ENCODE results near the gene ZNF576.

Gene ZNF576

GRCh38 chr19:43636121-43636683, 39.8 kb downstream of the ZNF576 start:
- H3K27me3 ChIP-seq (ENCODE audit: low read length), result no peaks in the 10 kb centered on the region
- H3K4me2 ChIP-seq (ENCODE audit: low read depth, low read length, poor library complexity, severe bottlenecking), result no peak overlapping the region

GRCh38 chr19:43638214-43638994, 42.0 kb downstream of the ZNF576 start:
- Histone ChIP-seq H4K20me1 (ENCODE audit: low read depth, low read length) (no peaks in the 10 kb centered on the region), H3K36me3 (ENCODE audit: low read length) (no peaks in the 10 kb centered on the region), H2AFZ (ENCODE audit: low read depth, low read length, severe bottlenecking) (no peak overlapping the region), H3F3A (ENCODE audit: insufficient read depth) (no peaks in the 10 kb centered on the region), H3K9me3 (ENCODE audit: insufficient read depth, low read length) (no peaks in the 10 kb centered on the region), H3K9ac (ENCODE audit: low read length) (no peak overlapping the region), H3K27ac (ENCODE audit: low read depth, low read length) (no peak overlapping the region), H3K79me2 (ENCODE audit: insufficient read depth, low read length) (no peaks in the 10 kb centered on the region), H3K27me3 (ENCODE audit: low read length) (no peaks in the 10 kb centered on the region), H3K4me2 (ENCODE audit: low read depth, low read length, poor library complexity, severe bottlenecking) (no peak overlapping the region), H3K4me3 (ENCODE audit: insufficient read depth, low read length, poor library complexity, severe bottlenecking) (no peak overlapping the region), H3K9me2 (replicated peaks; ENCODE audit: insufficient read depth, low read length) (no peaks in the 10 kb centered on the region)
- TF ChIP-seq CTCF (IDR thresholded peaks at IDR 0.05; ENCODE audit: insufficient read depth, low read length, poor library complexity, severe bottlenecking) (no peak), EZH2phosphoT487 (conservative IDR thresholded peaks at IDR 0.05; ENCODE audit: low read length) (no peak)

More at GRCh38 chr19:43636121-43636683, 39.8 kb downstream of the ZNF576 start:
- Histone ChIP-seq H3K36me3 (ENCODE audit: low read length) (no peaks in the 10 kb centered on the region), H4K20me1 (ENCODE audit: low read depth, low read length) (no peaks in the 10 kb centered on the region), H2AFZ (ENCODE audit: low read depth, low read length, severe bottlenecking) (no peak overlapping the region), H3K4me3 (ENCODE audit: insufficient read depth, low read length, poor library complexity, severe bottlenecking) (no peak overlapping the region), H3K9me3 (ENCODE audit: insufficient read depth, low read length) (no peaks in the 10 kb centered on the region), H3K79me2 (ENCODE audit: insufficient read depth, low read length) (no peaks in the 10 kb centered on the region), H3K9me2 (replicated peaks; ENCODE audit: insufficient read depth, low read length) (no peaks in the 10 kb centered on the region), H3K27ac (ENCODE audit: low read depth, low read length) (no peak overlapping the region), H3F3A (ENCODE audit: insufficient read depth) (no peaks in the 10 kb centered on the region), H3K9ac (ENCODE audit: low read length) (no peak overlapping the region)
- TF ChIP-seq EZH2phosphoT487 (conservative IDR thresholded peaks at IDR 0.05; ENCODE audit: low read length) (no peak), CTCF (IDR thresholded peaks at IDR 0.05; ENCODE audit: insufficient read depth, low read length, poor library complexity, severe bottlenecking) (no peak)

- Histone ChIP-seq H3K9me2 (replicated peaks; ENCODE audit: insufficient read depth, low read length) (no peaks in the 10 kb centered on the region), H3K36me3 (ENCODE audit: low read length) (no peaks in the 10 kb centered on the region), H3F3A (ENCODE audit: insufficient read depth) (no peaks in the 10 kb centered on the region), H4K20me1 (ENCODE audit: low read depth, low read length) (no peaks in the 10 kb centered on the region), H3K27ac (ENCODE audit: low read depth, low read length) (no peak overlapping the region), H3K9me3 (ENCODE audit: insufficient read depth, low read length) (no peaks in the 10 kb centered on the region), H2AFZ (ENCODE audit: low read depth, low read length, severe bottlenecking) (no peak overlapping the region), H3K4me2 (ENCODE audit: low read depth, low read length, poor library complexity, severe bottlenecking) (no peak overlapping the region), H3K27me3 (ENCODE audit: low read length) (no peaks in the 10 kb centered on the region), H3K4me3 (ENCODE audit: insufficient read depth, low read length, poor library complexity, severe bottlenecking) (no peak overlapping the region), H3K79me2 (ENCODE audit: insufficient read depth, low read length) (no peaks in the 10 kb centered on the region), H3K9ac (ENCODE audit: low read length) (no peak overlapping the region)
- no peak for TF ChIP-seq CTCF (IDR thresholded peaks at IDR 0.05; ENCODE audit: insufficient read depth, low read length, poor library complexity, severe bottlenecking)
- no peak for TF ChIP-seq EZH2phosphoT487 (conservative IDR thresholded peaks at IDR 0.05; ENCODE audit: low read length)
These were observed 42.7 kb downstream of the ZNF576 start for GRCh38 chr19:43638995-43639518.

All from SU-DHL-6 (cell line).